OCI-LY3 (cell line): ENCODE data around the gene AKIRIN2.

Experiments
- CTCF ChIP-seq: fragments of 200-600, 300-600 bp; sonication (generic); IDR thresholded peaks from 2 replicates; pipeline ENCODE4 v1.5.1; 2014; ENCODE audit warnings: antibody characterized with exemption, low read length, low read depth
- EZH2phosphoT487 ChIP-seq: fragments of 200-600 bp; shearing (Covaris generic); IDR thresholded peaks from 2 replicates; pipeline ENCODE4 v1.6.1; 2018; ENCODE audit warnings: antibody characterized with exemption, mixed run types, low read depth

- TF ChIP-seq CTCF (no peak), EZH2phosphoT487 (no peak)
These were observed at the start of gene AKIRIN2 for GRCh38 chr6:87701676-87702588.
